Measurements from ENCODE around the gene TUSC2. TPM values are rescaled to one million over a fixed set of nuclear protein-coding genes. Genes with fewer than 3 reads are reported as not detected.

The TUSC2 gene
- total RNA-seq, 1 experiment from 2014 or later, result 21.2 TPM

GRCh38 chr3:50333744-50334328 lies 5.8 kb upstream of the TUSC2 start:
- Histone ChIP-seq H3K4me1 (peaks cover 4% of the 10 kb centered on the region; the same call in 1 of the 2 replicates), H3K27me3 (no peaks in the 10 kb centered on the region), H3K4me3 (no peak overlapping the region), H3K36me3 (peaks cover 23% of the 10 kb centered on the region; the same call in 1 of the 2 replicates), H3K27ac (no peak overlapping the region), H3K9me3 (replicated peaks) (no peaks in the 10 kb centered on the region)
- DNase-seq, result no peak

- H3K9me3 ChIP-seq (replicated peaks), result no peaks in the 10 kb centered on the region
- no peak overlapping the region for H3K4me3 ChIP-seq
- peaks cover 4% of the 10 kb centered on the region; the same call in 1 of the 2 replicates for H3K4me1 ChIP-seq
- no peak overlapping the region for H3K27ac ChIP-seq
- DNase-seq, result no peak
- H3K36me3 ChIP-seq, result peaks cover 23% of the 10 kb centered on the region; the same call in 1 of the 2 replicates
- H3K27me3 ChIP-seq, result no peaks in the 10 kb centered on the region
Measured at GRCh38 chr3:50331364-50331907, 3.4 kb upstream of the TUSC2 start.

- H3K27me3 ChIP-seq, result no peaks in the 10 kb centered on the region
- H3K4me3 ChIP-seq, result no peak overlapping the region
- H3K36me3 ChIP-seq, result peaks cover 23% of the 10 kb centered on the region; the same call in 1 of the 2 replicates
- no peak for DNase-seq
- no peaks in the 10 kb centered on the region for H3K9me3 ChIP-seq (replicated peaks)
- no peaks in the 10 kb centered on the region for H3K4me1 ChIP-seq
- H3K27ac ChIP-seq, result no peak overlapping the region
Measured at GRCh38 chr3:50330330-50330729, 2.3 kb upstream of the TUSC2 start.

GRCh38 chr3:50327129-50327528 lies 894 bp downstream of the TUSC2 start:
- H3K27ac ChIP-seq, result no peak overlapping the region
- H3K4me3 ChIP-seq, result peak overlapping the region; percentile 90
- peaks cover 4% of the 10 kb centered on the region; the same call in 1 of the 2 replicates for H3K4me1 ChIP-seq
- no peaks in the 10 kb centered on the region for H3K9me3 ChIP-seq (replicated peaks)
- no peak for DNase-seq
- H3K27me3 ChIP-seq, result no peaks in the 10 kb centered on the region
- H3K36me3 ChIP-seq, result peaks cover 20% of the 10 kb centered on the region; the same call in 1 of the 2 replicates

GRCh38 chr3:50326182-50326541 lies 1.9 kb downstream of the TUSC2 start:
- Histone ChIP-seq H3K4me3 (no peak overlapping the region), H3K27ac (no peak overlapping the region), H3K4me1 (peaks cover 4% of the 10 kb centered on the region; the same call in 1 of the 2 replicates), H3K27me3 (no peaks in the 10 kb centered on the region), H3K36me3 (peaks cover 12% of the 10 kb centered on the region; the same call in 1 of the 2 replicates), H3K9me3 (replicated peaks) (no peaks in the 10 kb centered on the region)
- no peak for DNase-seq

- Histone ChIP-seq H3K27ac (no peak overlapping the region), H3K4me1 (peaks cover 4% of the 10 kb centered on the region; the same call in 1 of the 2 replicates)
Measured at GRCh38 chr3:50325497-50326181, 2.4 kb downstream of the TUSC2 start.

GRCh38 chr3:50325113-50325480 lies 2.9 kb downstream of the TUSC2 start:
- no peaks in the 10 kb centered on the region for H3K27me3 ChIP-seq
- H3K4me1 ChIP-seq, result peaks cover 4% of the 10 kb centered on the region; the same call in 1 of the 2 replicates
- no peaks in the 10 kb centered on the region for H3K9me3 ChIP-seq (replicated peaks)
- no peak overlapping the region for H3K4me3 ChIP-seq
- no peak for DNase-seq
- no peak overlapping the region for H3K27ac ChIP-seq
- peaks cover 4% of the 10 kb centered on the region; the same call in 1 of the 2 replicates for H3K36me3 ChIP-seq

More at GRCh38 chr3:50325497-50326181, 2.4 kb downstream of the TUSC2 start:
- no peak overlapping the region for H3K4me3 ChIP-seq
- H3K36me3 ChIP-seq, result peaks cover 7% of the 10 kb centered on the region; the same call in 1 of the 2 replicates
- no peak for DNase-seq
- H3K9me3 ChIP-seq (replicated peaks), result no peaks in the 10 kb centered on the region
- H3K27me3 ChIP-seq, result no peaks in the 10 kb centered on the region

GRCh38 chr3:50324351-50325112 lies 3.5 kb downstream of the TUSC2 start:
- peak; percentile 75 to 83 for DNase-seq
- H3K36me3 ChIP-seq, result no peaks in the 10 kb centered on the region; the same call in 1 of the 2 replicates
- H3K4me1 ChIP-seq, result peaks cover 4% of the 10 kb centered on the region; the same call in 1 of the 2 replicates
- H3K9me3 ChIP-seq (replicated peaks), result no peaks in the 10 kb centered on the region
- H3K27ac ChIP-seq, result no peak overlapping the region
- H3K27me3 ChIP-seq, result no peaks in the 10 kb centered on the region
- no peak overlapping the region for H3K4me3 ChIP-seq

GRCh38 chr3:50323614-50324199 lies 4.3 kb downstream of the TUSC2 start:
- no peak for DNase-seq
- no peaks in the 10 kb centered on the region for H3K9me3 ChIP-seq (replicated peaks)
- H3K4me3 ChIP-seq, result no peak overlapping the region
- no peak overlapping the region for H3K27ac ChIP-seq
- H3K36me3 ChIP-seq, result peaks cover 5% of the 10 kb centered on the region
- H3K4me1 ChIP-seq, result peaks cover 4% of the 10 kb centered on the region; the same call in 1 of the 2 replicates
- H3K27me3 ChIP-seq, result no peaks in the 10 kb centered on the region

GRCh38 chr3:50323092-50323600 lies 4.9 kb downstream of the TUSC2 start:
- Histone ChIP-seq H3K36me3 (peaks cover 5% of the 10 kb centered on the region), H3K4me1 (peaks cover 4% of the 10 kb centered on the region; the same call in 1 of the 2 replicates), H3K4me3 (no peak overlapping the region), H3K27me3 (no peaks in the 10 kb centered on the region), H3K9me3 (replicated peaks) (no peaks in the 10 kb centered on the region), H3K27ac (no peak overlapping the region)
- DNase-seq, result no peak

- no peaks in the 10 kb centered on the region for H3K27me3 ChIP-seq
- no peaks in the 10 kb centered on the region for H3K9me3 ChIP-seq (replicated peaks)
- peak within 1 kb of the TSS; percentile 90 for H3K4me3 ChIP-seq
- peak within 1 kb of the TSS; percentile 98 for H3K27ac ChIP-seq
- H3K36me3 ChIP-seq, result peaks cover 5% of the 10 kb centered on the region
- peaks cover 4% of the 10 kb centered on the region; the same call in 1 of the 2 replicates for H3K4me1 ChIP-seq
- DNase-seq, result no peak
Measured at GRCh38 chr3:50322386-50323091, 5.5 kb downstream of the TUSC2 start, which contains the start of gene HYAL2. TSS of gene HYAL2 (minus strand) at chr3:50322745. CDS start at chr3:50320489, 2,256 bp downstream.

- Histone ChIP-seq H3K4me3 (peak overlapping the region; percentile 90), H3K4me1 (peaks cover 4% of the 10 kb centered on the region; the same call in 1 of the 2 replicates), H3K9me3 (replicated peaks) (no peaks in the 10 kb centered on the region), H3K27me3 (no peaks in the 10 kb centered on the region), H3K36me3 (peaks cover 5% of the 10 kb centered on the region), H3K27ac (peak overlapping the region; percentile 98)
- no peak for DNase-seq
Measured at GRCh38 chr3:50322115-50322385, 6.0 kb downstream of the TUSC2 start.

GRCh38 chr3:50321336-50322114 lies 6.5 kb downstream of the TUSC2 start:
- Histone ChIP-seq H3K4me1 (peaks cover 4% of the 10 kb centered on the region; the same call in 1 of the 2 replicates), H3K27me3 (no peaks in the 10 kb centered on the region), H3K4me3 (peak overlapping the region; percentile 90), H3K36me3 (peaks cover 5% of the 10 kb centered on the region), H3K27ac (peak overlapping the region; percentile 98), H3K9me3 (replicated peaks) (no peaks in the 10 kb centered on the region)
- DNase-seq, result peak; percentile 89 to 92
